Suprapubic skin (tissue), 4 donors: ENCODE data around the gene ZBTB46. TPM values are rescaled to one million over a fixed set of nuclear protein-coding genes. Genes with fewer than 3 reads are reported as not detected.

Experiments
- DNase-seq, 2 donors: peaks; one replicate each; pipeline ENCODE4 v3.0.0-alpha.2; 2019; ENCODE audit warnings: low spot score in 2 of 2
- H3K27ac ChIP-seq: fragments of 200-600 bp; sonication (generic); one replicate; pipeline ENCODE4 v1.5.1; 2019
- H3K27me3 ChIP-seq: fragments of 200-600 bp; sonication (generic); one replicate; pipeline ENCODE4 v1.5.1; 2019
- H3K36me3 ChIP-seq: fragments of 200-600 bp; sonication (generic); one replicate; pipeline ENCODE4 v1.5.1; 2019
- H3K4me1 ChIP-seq: fragments of 200-600 bp; sonication (generic); one replicate; pipeline ENCODE4 v1.5.1; 2019
- H3K4me3 ChIP-seq: fragments of 200-600 bp; sonication (generic); one replicate; pipeline ENCODE4 v1.5.1; 2019; ENCODE audit warnings: mild to moderate bottlenecking
- H3K9me3 ChIP-seq: fragments of 200-600 bp; sonication (generic); one replicate; pipeline ENCODE4 v1.5.1; 2019
- CTCF ChIP-seq, 2 donors: fragments of 200-600 bp in 1 of 2; fragments of 450-650 bp in 1 of 2; sonication (generic) in 1 of 2; IDR thresholded peaks; one replicate each; pipeline ENCODE4 v1.5.1; 2016 to 2019; ENCODE audit warnings: antibody characterized with exemption in 2 of 2, mild to moderate bottlenecking in 1 of 2, moderate library complexity in 1 of 2
- EP300 ChIP-seq: sonication (generic); formaldehyde crosslinking; IDR thresholded peaks from one replicate; pipeline ENCODE4 v1.6.1; 2017; ENCODE audit warnings: antibody characterized with exemption
- POLR2A ChIP-seq, 2 donors: fragments of 450-650 bp; IDR thresholded peaks; one replicate each; pipeline ENCODE4 v1.6.1; 2017; ENCODE audit warnings: antibody characterized with exemption in 2 of 2, mild to moderate bottlenecking in 2 of 2, moderate library complexity in 2 of 2
- POLR2AphosphoS5 ChIP-seq, 3 donors: sonication (generic); formaldehyde crosslinking; IDR thresholded peaks; one replicate each; pipeline ENCODE4 v1.6.1; 2017; ENCODE audit warnings: antibody characterized with exemption in 3 of 3
- WGBS: methylation state at CpG from one replicate; pipeline ENCODE4 v1.1.5; 2018; 5-methylcytosine and 5-hydroxymethylcytosine counted together
- total RNA-seq, 4 donors: library from RNA; depleted of rRNA; stranded (reverse); fragments of >200 nt; gene quantifications; one replicate each; pipeline ENCODE4 v1.1.0, GENCODE V29; 2016

ZBTB46 gene
- total RNA-seq, 4 donors from 2014 or later = 3.4 to 5.1 (median 4.4) TPM

DNA sequence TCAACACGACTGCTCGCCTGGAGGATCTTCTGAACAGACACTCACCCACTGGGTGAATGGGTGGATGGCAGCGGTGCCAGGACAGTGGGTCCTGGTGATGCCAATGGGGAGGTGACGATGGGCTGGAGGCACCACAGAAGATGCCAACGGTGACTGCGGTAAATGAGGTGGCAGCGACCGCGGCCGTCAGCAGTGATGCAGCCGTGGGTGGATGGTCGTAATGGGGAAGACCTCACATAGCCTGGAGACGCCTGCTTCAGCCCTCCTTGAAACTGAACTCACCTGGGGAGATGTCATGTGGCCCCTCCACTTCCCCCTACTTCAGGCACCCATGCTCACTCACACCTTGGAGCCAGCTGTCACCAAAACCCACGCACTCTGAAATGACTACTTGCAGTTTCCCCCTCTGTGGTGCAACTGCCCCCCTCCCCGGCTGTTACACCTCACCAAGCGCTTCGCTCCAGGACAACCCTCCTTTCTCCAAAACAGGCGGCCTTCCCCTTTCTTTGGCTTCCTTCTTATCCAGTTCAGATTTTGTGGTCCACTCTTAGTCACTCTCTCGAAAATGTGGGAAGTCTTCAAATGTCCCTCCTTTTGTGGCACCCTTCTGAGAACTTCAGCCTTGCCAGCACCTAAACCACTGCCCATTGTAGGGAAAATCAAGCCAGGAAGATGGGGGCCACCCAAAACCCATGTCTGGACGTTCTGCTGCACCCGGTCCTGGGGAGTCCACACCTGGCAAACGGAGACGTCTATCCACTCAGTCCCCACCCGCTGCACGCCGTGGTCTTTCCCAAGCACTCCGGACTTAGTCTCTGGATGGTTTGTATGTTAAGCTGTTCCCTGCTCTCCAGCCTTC is 19.9 kb upstream of the ZBTB46 start:
- Histone ChIP-seq H3K9me3 (no peaks in the 10 kb centered on the region), H3K27me3 (peaks cover 36% of the 10 kb centered on the region), H3K4me1 (peaks cover 46% of the 10 kb centered on the region), H3K27ac (no peak overlapping the region), H3K36me3 (no peaks in the 10 kb centered on the region), H3K4me3 (no peak overlapping the region)
- DNase-seq = no peak
- WGBS = 72% methylated on average over 23 of the region's 27 CpGs
- TF ChIP-seq EP300 (no peak), CTCF (IDR thresholded peaks at IDR 0.05) (no peak), POLR2A (IDR thresholded peaks at IDR 0.05) (no peak), POLR2AphosphoS5 (IDR thresholded peaks at IDR 0.05) (no peak)

- peaks cover 26% of the 10 kb centered on the region for H3K27me3 ChIP-seq
- H3K27ac ChIP-seq = peak overlapping the region; percentile 51
- TF ChIP-seq EP300 (no peak), CTCF (IDR thresholded peaks at IDR 0.05) (no peak), POLR2AphosphoS5 (IDR thresholded peaks at IDR 0.05) (no peak), POLR2A (IDR thresholded peaks at IDR 0.05) (no peak)
- no peaks in the 10 kb centered on the region for H3K36me3 ChIP-seq
- peaks cover 31% of the 10 kb centered on the region for H3K4me1 ChIP-seq
- DNase-seq = no peak
- no peak overlapping the region for H3K4me3 ChIP-seq
- no peaks in the 10 kb centered on the region for H3K9me3 ChIP-seq
- WGBS = 81% methylated on average over 13 of the region's 28 CpGs
Measured at GRCh38 chr20:63848003-63848911, 17.2 kb upstream of the ZBTB46 start.

GRCh38 chr20:63847237-63848002 is 16.4 kb upstream of the ZBTB46 start:
- peak overlapping the region; percentile 51 for H3K27ac ChIP-seq
- H3K27me3 ChIP-seq = peaks cover 26% of the 10 kb centered on the region
- H3K36me3 ChIP-seq = no peaks in the 10 kb centered on the region
- no peak overlapping the region for H3K4me3 ChIP-seq
- DNase-seq = no peak
- TF ChIP-seq EP300 (no peak), CTCF (IDR thresholded peaks at IDR 0.05) (no peak), POLR2AphosphoS5 (IDR thresholded peaks at IDR 0.05) (no peak), POLR2A (IDR thresholded peaks at IDR 0.05) (no peak)
- 15% methylated on average over 9 of the region's 16 CpGs for WGBS
- H3K4me1 ChIP-seq = peaks cover 31% of the 10 kb centered on the region
- H3K9me3 ChIP-seq = no peaks in the 10 kb centered on the region

DNA sequence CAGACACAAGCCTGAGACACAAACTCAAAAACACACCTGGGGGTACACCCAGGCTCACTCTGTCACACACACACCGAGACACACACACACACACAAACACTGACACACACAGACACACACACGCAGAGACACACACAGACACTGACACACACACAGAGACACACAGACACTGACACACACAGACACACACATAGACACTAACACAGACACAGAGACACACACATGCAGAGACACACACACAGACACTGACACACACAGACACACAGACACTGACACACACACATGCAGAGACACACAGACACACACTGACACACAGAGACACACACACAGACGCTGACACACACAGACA is 15.8 kb upstream of the ZBTB46 start:
- 82% methylated on average over 1 of the region's 3 CpGs for WGBS
- TF ChIP-seq EP300 = no peak
- no peak for TF ChIP-seq CTCF (IDR thresholded peaks at IDR 0.05)
- TF ChIP-seq POLR2AphosphoS5 (IDR thresholded peaks at IDR 0.05) = no peak
- TF ChIP-seq POLR2A (IDR thresholded peaks at IDR 0.05) = no peak
- H3K27me3 ChIP-seq = peaks cover 26% of the 10 kb centered on the region

More for the DNA sequence above, 15.8 kb upstream of the ZBTB46 start:
- Histone ChIP-seq H3K27ac (peak overlapping the region; percentile 51), H3K36me3 (no peaks in the 10 kb centered on the region), H3K9me3 (no peaks in the 10 kb centered on the region), H3K4me1 (peaks cover 31% of the 10 kb centered on the region), H3K4me3 (no peak overlapping the region)
- no peak for DNase-seq
